HCT116 (cell line): ENCODE data around the gene MAPKAP1. TPM values are rescaled to one million over a fixed set of nuclear protein-coding genes. Genes with fewer than 3 reads are reported as not detected.

Experiments
- ATAC-seq: fragments of 200-7000 bp; cut with Tn5 transposase; 2 replicates; pipeline ENCODE4 v1.9.1; 2020; ENCODE audit warnings: mild to moderate bottlenecking, moderate library complexity
- BruUV-seq: library from RNA; stranded (reverse); fragments of 400-500 nt; replicated peaks from 2 replicates; lab custom pipeline; 2021; lab: Mats Ljungman, UMichigan
- CTCF ChIA-PET: fragments of 300-600 bp; sonication (Branson Sonifier 250); formaldehyde crosslinking; loops from one replicate; lab custom pipeline; 2021; ENCODE audit warnings: antibody characterized with exemption; lab: Charles Lee
- POLR2A ChIA-PET: fragments of 300-600, 350-600 bp; sonication (Branson Sonifier 250); formaldehyde crosslinking; loops from one replicate; lab custom pipeline; 2021; ENCODE audit warnings: antibody characterized with exemption; lab: Charles Lee
- RAD21 ChIA-PET, 2 experiments: fragments of 300-600 bp; sonication (Branson Sonifier 250); formaldehyde crosslinking; loops; one replicate each; lab custom pipeline; 2023; ENCODE audit warnings: low total read pairs in 2 of 2; ENCODE audit not compliant: uncharacterized antibody in 2 of 2, unreplicated experiment in 2 of 2, low non-redundant PET in 1 of 2; lab: Charles Lee
- DNase-seq: peaks from one replicate; pipeline ENCODE4 v3.0.0-alpha.2; 2010; ENCODE audit warnings: low read depth, low spot score
- H2AFZ ChIP-seq: fragments of 200-600 bp; shearing (Covaris generic), sonication (generic); 2 replicates; pipeline ENCODE4 v1.6.1; 2017; ENCODE audit warnings: low read depth, mixed run types, mixed read lengths, antibody characterized with exemption, low read length; ENCODE audit not compliant: poor library complexity, severe bottlenecking
- H3K27ac ChIP-seq: 2 replicates; pipeline ENCODE4 v1.5.1; 2012; ENCODE audit warnings: low read depth, low read length
- H3K27me3 ChIP-seq: fragments of 200-600 bp; sonication (generic); 2 replicates; pipeline ENCODE4 v1.6.1; 2016; ENCODE audit warnings: mixed run types, low read length, mixed read lengths; ENCODE audit not compliant: insufficient read depth
- H3K36me3 ChIP-seq, 2 experiments: fragments of 200-500 bp in 1 of 2; fragments of 200-600 bp in 1 of 2; sonication (Bioruptor generic) in 1 of 2; sonication (generic) in 1 of 2; 2 replicates each; pipeline versions ENCODE4 v1.5.1 to v1.6.1; 2014 to 2016; ENCODE audit warnings: low read length in 2 of 2, inconsistent platforms in 1 of 2, mixed read lengths in 1 of 2, mixed run types in 1 of 2; ENCODE audit not compliant: insufficient read depth in 2 of 2, control insufficient read depth in 1 of 2
- H3K4me1 ChIP-seq, 2 experiments: fragments of 200-600 bp in 1 of 2; sonication (generic) in 1 of 2; 2 replicates each; pipeline versions ENCODE4 v1.5.1 to v1.6.1; 2012 to 2017; ENCODE audit warnings: low read length in 2 of 2, inconsistent platforms in 1 of 2, mild to moderate bottlenecking in 1 of 2, mixed read lengths in 1 of 2, mixed run types in 1 of 2, moderate library complexity in 1 of 2; ENCODE audit not compliant: insufficient read depth in 2 of 2, control insufficient read depth in 1 of 2
- H3K4me2 ChIP-seq: fragments of 200-600 bp; sonication (generic); 2 replicates; pipeline ENCODE4 v1.6.1; 2017; ENCODE audit warnings: mixed run types, low read length, mixed read lengths
- H3K4me3 ChIP-seq, 2 experiments: fragments of 200-600 bp in 1 of 2; sonication (generic) in 1 of 2; replicated peaks in 1 of 2; 2 replicates each; pipeline ENCODE4 v1.5.1; 2011 to 2016; ENCODE audit warnings: low read length in 2 of 2, control low read depth in 1 of 2, low read depth in 1 of 2, mild to moderate bottlenecking in 1 of 2, mixed read lengths in 1 of 2, mixed run types in 1 of 2
- H3K79me2 ChIP-seq: fragments of 200-600 bp; sonication (generic); 2 replicates; pipeline ENCODE4 v1.6.1; 2017; ENCODE audit warnings: mild to moderate bottlenecking, mixed run types, low read length, moderate library complexity, mixed read lengths; ENCODE audit not compliant: insufficient read depth
- H3K9ac ChIP-seq: fragments of 200-600 bp; sonication (generic); 2 replicates; pipeline ENCODE4 v1.6.1; 2016; ENCODE audit warnings: low read length, mixed read lengths
- H3K9me2 ChIP-seq: fragments of 200-600 bp; sonication (generic), shearing (Covaris generic); 2 replicates; pipeline ENCODE4 v1.6.1; 2017; ENCODE audit warnings: mixed run types, mild to moderate bottlenecking, moderate library complexity; ENCODE audit not compliant: insufficient read depth
- H3K9me3 ChIP-seq, 2 experiments: fragments of 200-500 bp in 1 of 2; fragments of 200-600 bp in 1 of 2; sonication (Bioruptor generic) in 1 of 2; sonication (generic) in 1 of 2; 2 replicates each; pipeline ENCODE4 v1.6.1; 2014 to 2017; ENCODE audit warnings: low read length in 2 of 2, mixed read lengths in 2 of 2, inconsistent platforms in 1 of 2, low read depth in 1 of 2, mild to moderate bottlenecking in 1 of 2, mixed run types in 1 of 2, moderate library complexity in 1 of 2; ENCODE audit not compliant: control insufficient read depth in 1 of 2, insufficient read depth in 1 of 2
- H4K20me1 ChIP-seq: fragments of 200-600 bp; sonication (generic), shearing (Covaris generic); 2 replicates; pipeline ENCODE4 v1.6.1; 2017; ENCODE audit warnings: mixed run types, mild to moderate bottlenecking, moderate library complexity; ENCODE audit not compliant: insufficient read depth
- ATF3 ChIP-seq: IDR thresholded peaks from 2 replicates; pipeline ENCODE4 v1.6.1; 2012
- CTCF ChIP-seq, 3 experiments: fragments of 200-600 bp in 1 of 3; sonication (generic) in 1 of 3; IDR thresholded peaks in 2 of 3; conservative IDR thresholded peaks in 1 of 3; 2 replicates each; pipeline ENCODE4 v1.5.1; 2012 to 2017; ENCODE audit warnings: low read depth in 2 of 3, low read length in 2 of 3, antibody characterized with exemption in 1 of 3, borderline replicate concordance in 1 of 3, control low read depth in 1 of 3, mild to moderate bottlenecking in 1 of 3, mixed read lengths in 1 of 3, mixed run types in 1 of 3, moderate library complexity in 1 of 3; ENCODE audit not compliant: insufficient read depth in 1 of 3
- ELF1 ChIP-seq: IDR thresholded peaks from 2 replicates; pipeline ENCODE4 v1.6.1; 2012; ENCODE audit warnings: low read depth, borderline replicate concordance
- EZH2 ChIP-seq: fragments of 200-600 bp; sonication (generic); IDR thresholded peaks from 2 replicates; pipeline ENCODE4 v1.6.1; 2017; ENCODE audit warnings: antibody characterized with exemption, mixed run types
- RAD21 ChIP-seq: IDR thresholded peaks from 2 replicates; pipeline ENCODE4 v1.6.1; 2012; ENCODE audit warnings: low read depth, mild to moderate bottlenecking
- REST ChIP-seq: IDR thresholded peaks from 2 replicates; pipeline ENCODE4 v1.6.1; 2012; ENCODE audit warnings: low read depth
- ZNF274 ChIP-seq: fragments of 200-500 bp; sonication (Bioruptor generic); IDR thresholded peaks from 2 replicates; pipeline ENCODE4 v1.6.1; 2014; ENCODE audit warnings: mild to moderate bottlenecking, low read depth, low read length, inconsistent platforms
- intact Hi-C: fragments of 100-400 bp; cut with micrococcal nuclease; formaldehyde crosslinking; loops from 2 replicates; pipeline ENCODE4 v1.10.0; 2022
- total RNA-seq: library from RNA; stranded (reverse); gene quantifications from one replicate; pipeline ENCODE4 v1.2.1, GENCODE V29; 2021; ENCODE audit not compliant: unreplicated experiment

The MAPKAP1 gene
- total RNA-seq, 1 experiment from 2014 or later, result 72.5 TPM

- intact Hi-C loops, result no loop called here
- H3K9me2 ChIP-seq, result no peaks in the 10 kb centered on the region
Measured at GRCh38 chr9:125532812-125533594, 174.0 kb downstream of the MAPKAP1 start.

More at GRCh38 chr9:125532812-125533594, 174.0 kb downstream of the MAPKAP1 start:
- CTCF ChIA-PET, result no interaction called here
- no peak overlapping the region for H3K4me3 ChIP-seq
- RAD21 ChIA-PET, result no interaction called here
- H3K27ac ChIP-seq, result no peak overlapping the region
- POLR2A ChIA-PET, result no interaction called here
- no peak overlapping the region for H3K4me2 ChIP-seq
- ATAC-seq (no peak), DNase-seq (no peak)
- no peak overlapping the region for H3K9ac ChIP-seq
- no peaks in the 10 kb centered on the region for H4K20me1 ChIP-seq
- H3K4me1 ChIP-seq, result peaks cover 23 to 27% of the 10 kb centered on the region in 2 experiments
- H2AFZ ChIP-seq, result no peak overlapping the region
- BruUV-seq, result no TSS peak
- no peaks in the 10 kb centered on the region for H3K9me3 ChIP-seq
- H3K79me2 ChIP-seq, result no peaks in the 10 kb centered on the region
- no peak for TF ChIP-seq REST
- TF ChIP-seq ZNF274, result no peak
- TF ChIP-seq ELF1, result no peak
- no peak for TF ChIP-seq EZH2
- no peak for TF ChIP-seq RAD21
- no peak for TF ChIP-seq CTCF (IDR thresholded peaks at IDR 0.05 in 2 of 3, conservative IDR thresholded peaks at IDR 0.05 in 1 of 3; ENCODE audit: borderline replicate concordance in 1 of 3, insufficient read depth in 1 of 3, low read depth in 2 of 3, low read length in 2 of 3)
- no peak for TF ChIP-seq ATF3
- H3K27me3 ChIP-seq, result no peaks in the 10 kb centered on the region
- no peaks in the 10 kb centered on the region for H3K36me3 ChIP-seq
